Testis (tissue), 3 donors: ENCODE results near the gene HLA-E. TPM values are rescaled to one million over a fixed set of nuclear protein-coding genes. Genes with fewer than 3 reads are reported as not detected.
"Not testable (repeated sequence)": the region's sequence is repeated elsewhere in the genome, so short reads cannot be mapped to it uniquely, and the experiment has no call there.

ENCODE experiments used
- DNase-seq: peaks from one replicate; pipeline ENCODE4 v3.0.0-alpha.2; 2019
- H3K27ac ChIP-seq, 2 donors: fragments of 200-600 bp; sonication (generic); one replicate each; pipeline ENCODE4 v1.5.1; 2019
- H3K27me3 ChIP-seq: fragments of 200-600 bp; sonication (generic); one replicate; pipeline ENCODE4 v1.5.1; 2019
- H3K36me3 ChIP-seq: fragments of 200-600 bp; sonication (generic); one replicate; pipeline ENCODE4 v1.5.1; 2017; ENCODE audit warnings: low read depth; ENCODE audit errors: missing control alignments
- H3K4me1 ChIP-seq: fragments of 200-600 bp; sonication (generic); one replicate; pipeline ENCODE4 v1.5.1; 2019
- H3K4me3 ChIP-seq, 2 donors: fragments of 200-600 bp; sonication (generic); one replicate each; pipeline ENCODE4 v1.5.1; 2017 to 2019
- H3K9me3 ChIP-seq: fragments of 200-600 bp; sonication (generic); one replicate; pipeline ENCODE4 v1.5.1; 2017
- CTCF ChIP-seq, 3 experiments: fragments of 450-650 bp in 2 of 3; fragments of 200-600 bp in 1 of 3; sonication (generic) in 1 of 3; IDR thresholded peaks; one replicate each; pipeline ENCODE4 v1.5.1; 2016 to 2019; ENCODE audit warnings: antibody characterized with exemption in 3 of 3, mild to moderate bottlenecking in 2 of 3, moderate library complexity in 1 of 3
- POLR2A ChIP-seq: fragments of 450-650 bp; IDR thresholded peaks from one replicate; pipeline ENCODE4 v1.6.1; 2017; ENCODE audit warnings: antibody characterized with exemption, mild to moderate bottlenecking, moderate library complexity
- WGBS, 2 donors: methylation state at CpG; one replicate each; pipeline ENCODE4 v1.1.5; 2018; 5-methylcytosine and 5-hydroxymethylcytosine counted together
- intact Hi-C: fragments of 100-400 bp; cut with DNase I; formaldehyde crosslinking; loops from one replicate; pipeline ENCODE4 v1.15.1; 2023; ENCODE audit warnings: low total_unique reads
- polyA plus RNA-seq: library from polyadenylated mRNA; stranded (reverse); fragments of 350-450 nt; fragmentation: Illumina TruSeq; extraction: RNeasy Lipid Tissue Mini Kit (QIAGEN cat#74804); gene quantifications from one replicate; pipeline ENCODE4 v1.2.3, GENCODE V29; 2014; ENCODE audit warnings: low read depth, low replicate concordance; ENCODE audit not compliant: insufficient read depth
- total RNA-seq, 2 donors: library from RNA; depleted of rRNA; stranded (reverse); fragments of >200 nt; gene quantifications; one replicate each; pipeline ENCODE4 v1.2.3, GENCODE V29; 2016

The HLA-E gene
- total and polyA plus RNA-seq, 3 donors from 2014 or later: 90.2 to 253 (median 145) TPM

GRCh38 chr6:30515106-30515505 is 25.8 kb downstream of the HLA-E start:
- intact Hi-C loops: no loop called here
- H3K36me3 ChIP-seq: no peaks in the 10 kb centered on the region
- H3K4me1 ChIP-seq: no peaks in the 10 kb centered on the region
- H3K4me3 ChIP-seq: no peak overlapping the region
- DNase-seq: no peak
- TF ChIP-seq POLR2A (no peak), CTCF (IDR thresholded peaks at IDR 0.05) (no peak)
- H3K27ac ChIP-seq: peak overlapping the region; percentile 32 to 60
- no peaks in the 10 kb centered on the region for H3K27me3 ChIP-seq
- no peaks in the 10 kb centered on the region for H3K9me3 ChIP-seq
- WGBS, 2 donors: 25 to 37% methylated on average over 4 of the region's 4 CpGs

DNA sequence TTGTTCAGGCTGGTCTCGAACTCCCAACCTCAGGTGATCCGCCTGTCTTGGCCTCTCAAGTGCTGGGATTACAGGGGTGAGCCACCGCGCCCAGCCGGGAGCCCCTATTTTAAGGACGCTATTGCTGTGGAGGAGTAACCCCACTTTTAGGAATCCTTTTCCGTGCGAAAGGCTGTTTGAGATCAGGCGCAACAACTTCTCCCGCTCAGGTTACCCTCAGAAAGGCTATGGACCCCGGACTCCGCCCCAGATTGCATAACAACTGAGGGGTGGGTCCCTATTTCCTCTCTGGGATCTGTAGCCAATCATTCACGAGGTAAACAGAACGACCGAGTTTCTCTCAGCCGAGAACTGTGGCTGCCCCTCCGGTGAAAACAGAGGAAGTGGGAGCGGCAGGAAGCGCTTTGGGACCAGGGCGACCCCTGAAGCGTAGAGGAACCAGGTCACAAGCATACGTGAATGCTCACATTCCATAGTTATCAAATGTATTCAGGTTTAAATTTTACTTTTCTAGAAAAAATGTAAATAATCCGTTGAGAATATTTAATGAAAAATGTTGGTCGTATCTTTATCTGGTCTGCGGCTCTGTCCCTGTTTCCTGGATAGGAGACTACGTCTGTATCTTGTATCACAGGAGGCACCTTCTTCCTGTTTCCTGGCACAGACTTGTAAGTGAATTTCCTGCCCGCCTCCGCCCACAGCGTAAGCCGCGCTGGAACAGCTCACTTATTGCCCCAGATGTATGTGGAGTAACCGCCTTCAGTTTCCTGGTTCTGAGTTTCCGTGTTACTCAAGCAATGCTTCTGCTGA is 26.8 kb downstream of the HLA-E start:
- Histone ChIP-seq H3K4me1 (no peaks in the 10 kb centered on the region), H3K9me3 (no peaks in the 10 kb centered on the region), H3K36me3 (no peaks in the 10 kb centered on the region), H3K4me3 (peak overlapping the region; percentile 49 to 60), H3K27me3 (no peaks in the 10 kb centered on the region), H3K27ac (peak overlapping the region; percentile 32 to 60)
- intact Hi-C loops: no loop called here
- 2 to 5% methylated on average over 33 of the region's 33 CpGs for WGBS, 2 donors
- TF ChIP-seq POLR2A (peak; percentile 15), CTCF (IDR thresholded peaks at IDR 0.05) (no peak)
- DNase-seq: peak; percentile 82

DNA sequence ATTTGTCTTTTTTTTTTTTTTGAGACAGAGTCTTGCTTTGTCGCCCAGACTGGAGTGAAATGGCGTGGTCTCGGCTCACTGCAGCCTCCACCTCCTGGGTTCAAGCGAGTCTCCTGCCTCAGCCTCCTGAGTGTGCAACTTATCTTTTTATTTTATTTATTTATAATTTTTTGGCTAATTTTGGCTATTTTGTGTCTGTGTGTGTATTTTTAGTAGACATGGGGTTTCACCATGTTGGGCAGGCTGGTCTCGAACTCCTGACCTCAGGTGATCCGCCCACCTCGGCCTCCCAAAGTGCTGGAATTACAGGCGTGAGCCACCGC is 27.4 kb downstream of the HLA-E start:
- H3K4me1 ChIP-seq, H3K9me3 ChIP-seq, H3K36me3 ChIP-seq, intact Hi-C loops, H3K27me3 ChIP-seq, DNase-seq: not testable (repeated sequence)
- WGBS, 2 donors: 39 to 55% methylated on average over 9 of the region's 9 CpGs
- peak overlapping the region; percentile 32 to 60 for H3K27ac ChIP-seq
- H3K4me3 ChIP-seq: peak overlapping the region in 1 of 2 donors; percentile 60

DNA sequence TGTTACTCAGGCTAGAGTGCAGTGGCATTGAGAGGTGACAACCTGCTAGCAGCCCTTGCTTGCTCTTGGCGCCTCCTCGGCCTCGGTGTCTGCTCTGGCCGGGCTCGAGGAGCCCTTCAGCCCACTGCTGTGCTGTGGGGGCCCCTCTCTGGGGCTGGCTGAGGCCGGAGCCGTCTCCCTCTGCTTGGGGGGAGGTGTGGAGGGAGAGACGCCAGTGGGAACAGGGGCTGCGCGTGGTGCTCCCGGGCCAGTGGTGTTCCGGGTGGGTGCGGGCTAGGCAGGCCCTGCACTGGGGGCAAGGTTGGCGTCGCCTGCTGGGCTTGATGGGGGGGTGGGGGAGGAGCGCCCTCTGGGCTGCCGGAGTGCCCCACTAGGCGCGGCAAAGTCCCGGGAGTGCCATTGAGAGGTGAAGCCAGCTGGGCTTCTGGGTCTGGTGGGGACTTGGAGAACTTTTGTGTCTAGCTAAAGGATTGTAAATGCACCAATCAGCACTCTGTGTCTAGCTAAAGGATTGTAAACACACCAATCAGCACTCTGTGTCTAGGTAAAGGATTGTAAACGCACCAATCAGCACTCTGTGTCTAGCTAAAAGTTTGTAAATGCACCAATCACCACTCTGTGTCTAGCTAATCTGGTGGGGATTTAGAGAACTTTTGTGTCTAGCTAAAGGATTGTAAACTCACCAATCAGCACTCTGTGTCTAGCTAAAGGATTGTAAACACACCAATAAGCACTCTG is 28.6 kb downstream of the HLA-E start:
- DNase-seq, H3K27me3 ChIP-seq, H3K4me3 ChIP-seq, H3K4me1 ChIP-seq, intact Hi-C loops, H3K9me3 ChIP-seq, H3K36me3 ChIP-seq, H3K27ac ChIP-seq: not testable (repeated sequence)
- WGBS, 2 donors: 77 to 83% methylated on average over 6 to 16 of the region's 21 CpGs

DNA sequence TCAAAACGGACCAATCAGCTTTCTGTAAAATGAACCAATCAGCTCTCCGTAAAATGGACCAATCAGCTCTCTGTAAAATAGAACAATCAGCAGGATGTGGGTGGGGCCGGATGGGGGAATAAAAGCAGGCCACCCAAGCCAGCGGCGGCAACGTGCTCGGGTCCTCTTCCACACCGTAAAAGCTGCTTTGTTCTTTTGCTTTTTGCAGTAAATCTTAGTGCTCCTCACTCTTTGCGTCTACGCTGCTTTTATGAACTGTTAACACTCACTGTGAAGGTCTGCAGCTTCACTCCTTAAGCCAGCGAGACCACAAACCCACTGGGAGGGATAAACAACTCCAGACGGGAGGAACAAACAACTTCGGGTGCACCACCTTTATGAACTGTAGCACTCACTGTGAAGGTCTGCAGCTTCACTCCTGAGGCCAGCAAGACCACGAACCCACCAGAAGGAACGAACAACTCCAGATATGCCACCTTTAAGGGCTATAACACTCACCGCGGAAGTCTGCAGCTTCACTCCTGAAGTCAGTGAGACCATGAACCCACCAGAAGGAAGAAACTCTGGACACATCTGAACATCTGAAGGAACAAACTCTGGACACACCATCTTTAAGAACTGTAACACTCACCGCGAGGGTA is 29.3 kb downstream of the HLA-E start:
- H3K9me3 ChIP-seq, H3K27me3 ChIP-seq, intact Hi-C loops, H3K36me3 ChIP-seq, H3K4me1 ChIP-seq, H3K27ac ChIP-seq, H3K4me3 ChIP-seq: not testable (repeated sequence)
- DNase-seq: peak; percentile 27
- WGBS, 2 donors: 71 to 77% methylated on average over 19 of the region's 19 CpGs

- 89 to 95% methylated on average over 6 of the region's 6 CpGs for WGBS, 2 donors
- TF ChIP-seq POLR2A: no peak
- intact Hi-C loops: no loop called here
Measured at GRCh38 chr6:30520522-30520921, 31.2 kb downstream of the HLA-E start.

DNA sequence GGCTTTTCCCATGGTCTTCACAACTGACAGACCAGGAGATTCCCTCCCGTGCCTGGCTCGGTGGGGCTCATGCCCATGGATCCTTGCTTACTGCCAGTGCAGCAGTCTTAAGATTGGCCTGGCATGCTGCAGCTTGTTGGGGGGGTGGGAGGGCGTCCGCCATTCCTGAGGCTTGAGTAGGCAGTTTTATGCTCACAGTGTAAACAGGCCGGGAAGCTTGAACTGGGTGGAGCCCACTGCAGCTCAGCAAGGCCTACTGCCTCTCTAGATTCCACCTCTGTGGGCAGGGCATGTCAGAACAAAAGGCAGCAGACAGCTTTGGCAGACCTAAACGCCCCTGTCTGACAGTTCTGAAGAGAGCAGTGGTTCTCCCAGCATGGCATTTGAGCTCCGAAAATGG is 31.8 kb downstream of the HLA-E start:
- H3K4me3 ChIP-seq, H3K4me1 ChIP-seq, H3K36me3 ChIP-seq, DNase-seq, intact Hi-C loops, H3K27ac ChIP-seq, H3K27me3 ChIP-seq, H3K9me3 ChIP-seq: not testable (repeated sequence)
- 70 to 80% methylated on average over 2 to 7 of the region's 7 CpGs for WGBS, 2 donors

More at GRCh38 chr6:30520522-30520921, 31.2 kb downstream of the HLA-E start:
- Histone ChIP-seq H3K27me3 (no peaks in the 10 kb centered on the region), H3K9me3 (no peaks in the 10 kb centered on the region), H3K36me3 (no peaks in the 10 kb centered on the region), H3K27ac (no peak overlapping the region), H3K4me3 (no peak overlapping the region), H3K4me1 (no peaks in the 10 kb centered on the region)
- DNase-seq: no peak

DNA sequence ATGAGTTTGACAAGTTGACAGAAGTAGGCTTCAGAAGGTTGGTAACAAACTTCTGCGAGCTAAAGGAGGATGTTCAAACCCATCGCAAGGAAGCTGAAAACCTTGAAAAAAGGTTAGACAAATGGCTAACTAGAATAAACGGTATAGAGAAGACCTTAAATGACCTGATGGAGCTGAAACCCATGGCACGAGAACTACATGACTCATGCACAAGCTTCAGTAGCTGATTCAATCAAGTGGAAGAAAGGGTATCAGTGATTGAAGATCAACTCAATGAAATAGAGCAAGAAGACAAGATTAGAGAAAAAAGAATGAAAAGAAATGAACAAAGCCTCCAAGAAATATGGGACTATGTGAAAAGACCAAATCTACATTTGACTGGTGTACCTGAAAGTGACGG is 32.6 kb downstream of the HLA-E start:
- H3K9me3 ChIP-seq, H3K27ac ChIP-seq, DNase-seq, H3K4me1 ChIP-seq, H3K27me3 ChIP-seq, H3K36me3 ChIP-seq, H3K4me3 ChIP-seq, intact Hi-C loops: not testable (repeated sequence)
- 81 to 85% methylated on average over 5 of the region's 5 CpGs for WGBS, 2 donors

DNA sequence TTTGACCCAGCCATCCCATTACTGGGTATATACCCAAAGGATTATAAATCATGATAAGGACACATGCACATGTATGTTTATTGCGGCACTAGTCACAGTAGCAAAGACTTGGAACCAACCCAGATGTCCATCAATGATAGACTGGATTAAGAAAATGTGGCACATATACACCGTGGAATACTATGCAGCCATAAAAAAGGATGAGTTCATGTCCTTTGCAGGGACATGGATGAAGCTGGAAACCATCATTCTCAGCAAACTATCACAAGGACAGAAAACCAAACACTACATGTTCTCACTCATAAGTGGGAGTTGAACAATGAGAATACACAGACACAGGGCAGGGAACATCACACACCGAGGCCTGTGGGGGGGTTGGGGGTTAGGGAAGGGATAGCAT is 37.1 kb downstream of the HLA-E start:
- H3K27ac ChIP-seq, intact Hi-C loops, H3K27me3 ChIP-seq, DNase-seq, H3K9me3 ChIP-seq, H3K4me1 ChIP-seq, H3K4me3 ChIP-seq, H3K36me3 ChIP-seq: not testable (repeated sequence)
- WGBS, 2 donors: 92% methylated on average over 3 of the region's 3 CpGs
